Osteocyte (in vitro differentiated cells): ENCODE data around the gene B4GALT2. TPM values are rescaled to one million over a fixed set of nuclear protein-coding genes. Genes with fewer than 3 reads are reported as not detected.

Experiments
- DNase-seq: peaks from one replicate; pipeline ENCODE4 v3.0.0; 2021; ENCODE audit warnings: mixed read lengths; ENCODE audit not compliant: unreplicated experiment; ENCODE audit errors: extremely low spot score
- H3K27ac Mint-ChIP-seq: one replicate; pipeline ENCODE4 v1.8.0; 2021; ENCODE audit warnings: mild to moderate bottlenecking, mixed read lengths; ENCODE audit not compliant: unreplicated experiment
- H3K27me3 Mint-ChIP-seq: one replicate; pipeline ENCODE4 v1.8.0; 2021; ENCODE audit warnings: mixed read lengths; ENCODE audit not compliant: unreplicated experiment
- H3K36me3 Mint-ChIP-seq: one replicate; pipeline ENCODE4 v1.8.0; 2021; ENCODE audit warnings: mixed read lengths; ENCODE audit not compliant: unreplicated experiment
- H3K4me1 Mint-ChIP-seq: one replicate; pipeline ENCODE4 v1.8.0; 2021; ENCODE audit warnings: mixed read lengths; ENCODE audit not compliant: unreplicated experiment
- H3K4me3 Mint-ChIP-seq: one replicate; pipeline ENCODE4 v1.8.0; 2021; ENCODE audit warnings: mild to moderate bottlenecking, moderate library complexity, mixed read lengths; ENCODE audit not compliant: unreplicated experiment
- H3K9me3 Mint-ChIP-seq: one replicate; pipeline ENCODE4 v1.8.0; 2021; ENCODE audit warnings: mixed read lengths; ENCODE audit not compliant: unreplicated experiment
- total RNA-seq: library from RNA; stranded (reverse); gene quantifications from 2 replicates; pipeline ENCODE4 v1.2.1, GENCODE V29; 2021
- TF ChIP-seq, protein P1 (sequence below): fragments of 200-600 bp; sonication (generic); IDR thresholded peaks from 2 replicates; pipeline ENCODE4 v1.5.0; 2021; ENCODE audit warnings: antibody characterized with exemption, mild to moderate bottlenecking, moderate library complexity

B4GALT2 gene
- total RNA-seq, 1 donor from 2014 or later = 65.5 TPM

DNA sequence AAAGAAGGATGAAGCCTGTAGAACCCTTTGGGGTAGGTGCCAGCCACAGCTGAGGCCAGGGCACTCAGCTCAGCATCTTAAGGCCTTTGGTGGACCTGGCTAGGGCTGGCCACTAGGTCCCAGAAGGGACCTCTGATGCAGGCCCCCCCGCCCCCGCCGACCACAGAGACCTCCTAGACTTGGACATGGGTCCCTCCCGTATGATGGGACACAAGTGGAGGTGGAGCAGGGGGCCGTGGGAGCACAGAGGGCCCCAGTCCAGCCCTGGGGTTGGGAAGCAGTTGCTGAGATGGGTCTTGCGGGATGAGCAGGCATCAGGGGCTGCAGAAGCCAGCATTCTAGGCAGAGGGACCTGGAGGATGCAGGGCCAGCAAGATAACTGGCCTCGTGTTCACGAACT, 3.2 kb downstream of the B4GALT2 start:
- H3K36me3 Mint-ChIP-seq = peaks cover 13% of the 10 kb centered on the region
- TF ChIP-seq, protein P1, sequence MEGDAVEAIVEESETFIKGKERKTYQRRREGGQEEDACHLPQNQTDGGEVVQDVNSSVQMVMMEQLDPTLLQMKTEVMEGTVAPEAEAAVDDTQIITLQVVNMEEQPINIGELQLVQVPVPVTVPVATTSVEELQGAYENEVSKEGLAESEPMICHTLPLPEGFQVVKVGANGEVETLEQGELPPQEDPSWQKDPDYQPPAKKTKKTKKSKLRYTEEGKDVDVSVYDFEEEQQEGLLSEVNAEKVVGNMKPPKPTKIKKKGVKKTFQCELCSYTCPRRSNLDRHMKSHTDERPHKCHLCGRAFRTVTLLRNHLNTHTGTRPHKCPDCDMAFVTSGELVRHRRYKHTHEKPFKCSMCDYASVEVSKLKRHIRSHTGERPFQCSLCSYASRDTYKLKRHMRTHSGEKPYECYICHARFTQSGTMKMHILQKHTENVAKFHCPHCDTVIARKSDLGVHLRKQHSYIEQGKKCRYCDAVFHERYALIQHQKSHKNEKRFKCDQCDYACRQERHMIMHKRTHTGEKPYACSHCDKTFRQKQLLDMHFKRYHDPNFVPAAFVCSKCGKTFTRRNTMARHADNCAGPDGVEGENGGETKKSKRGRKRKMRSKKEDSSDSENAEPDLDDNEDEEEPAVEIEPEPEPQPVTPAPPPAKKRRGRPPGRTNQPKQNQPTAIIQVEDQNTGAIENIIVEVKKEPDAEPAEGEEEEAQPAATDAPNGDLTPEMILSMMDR = no peak
- no peak overlapping the region for H3K4me3 Mint-ChIP-seq
- no peaks in the 10 kb centered on the region for H3K9me3 Mint-ChIP-seq
- H3K27me3 Mint-ChIP-seq = no peaks in the 10 kb centered on the region
- peaks cover 37% of the 10 kb centered on the region for H3K4me1 Mint-ChIP-seq
- H3K27ac Mint-ChIP-seq = no peak overlapping the region
- no peak for DNase-seq

DNA sequence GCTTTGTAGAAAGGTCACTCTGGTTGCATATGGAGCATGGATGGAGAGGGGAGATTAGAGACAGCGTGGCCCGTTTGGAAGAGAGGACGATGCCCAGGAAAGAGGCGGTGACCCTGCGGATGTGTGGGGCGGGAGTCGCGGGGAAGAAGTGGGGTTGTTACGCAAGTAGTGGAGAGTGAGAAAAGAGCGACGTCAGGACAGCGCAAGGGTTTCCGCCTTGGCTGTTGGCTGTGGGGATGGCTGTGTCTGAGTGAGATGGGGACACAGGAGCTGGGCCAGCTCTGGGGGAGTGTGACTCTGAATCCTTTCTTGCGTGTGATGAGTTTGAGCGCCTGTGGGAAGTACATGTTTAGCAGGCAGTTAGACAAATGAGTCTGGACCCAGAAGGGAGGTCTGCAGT, 3.8 kb downstream of the B4GALT2 start:
- TF ChIP-seq, protein P1 = no peak
- peaks cover 33% of the 10 kb centered on the region for H3K4me1 Mint-ChIP-seq
- no peak for DNase-seq
- H3K9me3 Mint-ChIP-seq = no peaks in the 10 kb centered on the region
- H3K4me3 Mint-ChIP-seq = no peak overlapping the region
- H3K27ac Mint-ChIP-seq = no peak overlapping the region
- no peaks in the 10 kb centered on the region for H3K27me3 Mint-ChIP-seq
- H3K36me3 Mint-ChIP-seq = peaks cover 7% of the 10 kb centered on the region

DNA sequence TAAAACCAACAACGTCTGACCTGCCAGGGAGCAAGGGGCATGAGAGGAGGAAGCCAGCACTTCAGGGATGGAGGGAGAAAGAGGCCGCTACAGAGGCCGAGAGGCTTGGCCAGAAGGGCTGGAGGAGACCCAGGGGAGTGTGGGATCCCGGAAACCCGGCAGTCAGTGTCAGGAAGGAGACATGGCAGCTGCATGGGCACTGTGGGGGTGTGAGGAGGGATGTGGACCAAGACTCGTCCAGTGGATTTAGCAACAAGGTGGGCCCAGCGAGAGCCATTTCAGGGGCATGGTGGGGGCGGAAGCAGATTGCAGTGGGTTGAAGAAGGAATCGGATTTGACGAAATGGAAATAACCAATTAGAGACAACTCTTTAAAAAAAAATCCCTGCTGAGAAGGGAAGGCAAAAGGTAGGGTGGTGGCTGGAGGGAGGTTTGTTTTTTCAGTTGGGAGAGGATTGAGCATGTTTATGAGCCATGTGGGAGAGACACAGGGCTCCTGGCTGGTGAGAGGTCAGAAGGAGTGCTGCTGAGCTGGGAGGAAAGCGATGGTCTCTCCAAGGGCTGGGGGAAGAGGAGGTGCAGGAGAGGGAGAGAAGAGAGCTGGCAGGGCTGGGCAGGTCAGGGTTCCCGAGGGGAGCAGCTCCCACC, 4.4 kb downstream of the B4GALT2 start:
- Mint-ChIP-seq H3K4me3 (no peak overlapping the region), H3K36me3 (peaks cover 3% of the 10 kb centered on the region), H3K27me3 (no peaks in the 10 kb centered on the region), H3K4me1 (peaks cover 28% of the 10 kb centered on the region), H3K9me3 (no peaks in the 10 kb centered on the region), H3K27ac (no peak overlapping the region)
- DNase-seq = no peak
- TF ChIP-seq, protein P1 = no peak

- Mint-ChIP-seq H3K9me3 (no peaks in the 10 kb centered on the region), H3K36me3 (peaks cover 3% of the 10 kb centered on the region), H3K27ac (no peak overlapping the region), H3K4me1 (peaks cover 21% of the 10 kb centered on the region), H3K4me3 (no peak overlapping the region), H3K27me3 (no peaks in the 10 kb centered on the region)
- TF ChIP-seq, protein P1 = no peak
- DNase-seq = no peak
These were observed 5.8 kb downstream of the B4GALT2 start for GRCh38 chr1:43984855-43985254.

- Mint-ChIP-seq H3K4me3 (no peak overlapping the region), H3K27ac (no peak overlapping the region)
These were observed 7.1 kb downstream of the B4GALT2 start for GRCh38 chr1:43985984-43986595.

More at GRCh38 chr1:43985984-43986595, 7.1 kb downstream of the B4GALT2 start:
- DNase-seq = no peak
- TF ChIP-seq, protein P1 = no peak
- Mint-ChIP-seq H3K36me3 (peaks cover 3% of the 10 kb centered on the region), H3K4me1 (peaks cover 16% of the 10 kb centered on the region), H3K9me3 (no peaks in the 10 kb centered on the region), H3K27me3 (no peaks in the 10 kb centered on the region)
